ENCODE data around the gene IDH3B. TPM values are rescaled to one million over a fixed set of nuclear protein-coding genes. Genes with fewer than 3 reads are reported as not detected.

Gene IDH3B
- total and polyA plus RNA-seq, 2 of the 8 experiments (the other 6 are each of a cell fraction or from before 2014, with no cell fraction given), result 110 to 167 TPM

GRCh38 chr20:2708073-2708415 is 44.0 kb upstream of the IDH3B start:
- CTCF ChIA-PET (ENCODE audit: partially characterized antibody), result interaction anchor here (0.9 to 17.4 kb wide), 6 partner anchors 8 to 47 kb away, joined by 4 to 286 read pairs (median 6); no protein-coding TSS in a partner anchor
- Histone ChIP-seq H3K4me1 (replicated peaks in 1 of 4; ENCODE audit: control insufficient read depth in 3 of 4, insufficient read depth in 4 of 4, low read length in 3 of 4) (peaks cover 0 to 46% (median 24%) of the 10 kb centered on the region in 4 experiments; a peak in 6 of 7 replicates), H3K18ac (ENCODE audit: extremely low read depth, low read length) (no peak overlapping the region), H3K9me3 (ENCODE audit: insufficient read depth in 2 of 2, low read depth in 1 of 2, low read length in 1 of 2) (no peaks in the 10 kb centered on the region), H3K23me2 (ENCODE audit: low read depth, low read length) (no peaks in the 10 kb centered on the region; the same call in 1 of the 2 replicates), H3K27ac (ENCODE audit: low read depth, low read length) (no peak overlapping the region), H2BK12ac (ENCODE audit: low read depth, low read length) (peak overlapping the region; percentile 77; the same call in 1 of the 2 replicates), H2AK5ac (ENCODE audit: low read depth, low read length) (no peak overlapping the region), H3K23ac (ENCODE audit: insufficient read length) (no peak overlapping the region), H3K14ac (ENCODE audit: insufficient read length) (no peak overlapping the region), H3K4me3 (ENCODE audit: extremely low read depth in 1 of 4, insufficient read depth in 2 of 4, low read depth in 3 of 4, low read length in 4 of 4) (no peak overlapping the region), H3K36me3 (ENCODE audit: control insufficient read depth in 2 of 4, insufficient read depth in 4 of 4, low read length in 3 of 4) (no peaks in the 10 kb centered on the region), H3K79me1 (ENCODE audit: low read depth, low read length) (no peaks in the 10 kb centered on the region; the same call in 1 of the 2 replicates), H2BK120ac (replicated peaks; ENCODE audit: low read depth, low read length) (no peak overlapping the region), H3K4ac (replicated peaks; ENCODE audit: insufficient read length, low read depth, low read length) (no peak overlapping the region), H2BK20ac (ENCODE audit: low read length) (peak overlapping the region; percentile 89; the same call in 1 of the 2 replicates), H3K9ac (replicated peaks in 1 of 4; ENCODE audit: extremely low read depth in 1 of 4, low read depth in 3 of 4, low read length in 3 of 4) (no peak overlapping the region), H4K91ac (replicated peaks; ENCODE audit: insufficient read length, low read length) (no peak overlapping the region), H4K20me1 (replicated peaks in 1 of 2; ENCODE audit: control insufficient read depth in 1 of 2, insufficient read depth in 2 of 2, low read length in 2 of 2) (no peaks in the 10 kb centered on the region), H2BK15ac (ENCODE audit: low read length) (no peak overlapping the region), H3K56ac (replicated peaks; ENCODE audit: insufficient read length, low read depth, low read length) (no peak overlapping the region), H3K27me3 (replicated peaks in 1 of 4; ENCODE audit: control insufficient read depth in 3 of 4, extremely low read depth in 1 of 4, insufficient read depth in 3 of 4, low read length in 3 of 4) (peaks cover 0 to 24% (median 14%) of the 10 kb centered on the region in 4 experiments; a peak in 5 of 7 replicates), H4K8ac (ENCODE audit: extremely low read depth, insufficient read depth, low read length) (no peak overlapping the region), H4K5ac (ENCODE audit: insufficient read length, low read depth, low read length) (no peak overlapping the region), H3K79me2 (ENCODE audit: control insufficient read depth in 1 of 2, insufficient read depth in 2 of 2, low read length in 2 of 2) (no peaks in the 10 kb centered on the region), H2BK5ac (ENCODE audit: low read depth, low read length) (no peak overlapping the region), H3K4me2 (ENCODE audit: insufficient read depth in 1 of 2, low read depth in 2 of 2, low read length in 2 of 2) (no peak overlapping the region), H2AFZ (ENCODE audit: low read length) (no peak overlapping the region)
- DNase-seq (ENCODE audit: low read depth in 1 of 2, low spot score in 2 of 2) (no peak), FAIRE-seq (no peak)
- WGBS, 2 experiments (ENCODE audit: extremely low coverage in 1 of 2, insufficient coverage in 1 of 2, insufficient read length in 1 of 2, insufficient replicate concordance in 2 of 2, low coverage in 1 of 2, low lambda C conversion rate in 2 of 2, missing lambda C conversion rate in 1 of 2), result 60% methylated on average over 5 of the region's 5 CpGs; no CpG with 5 or more reads in 1 of the 2 experiments
- POLR2A ChIA-PET (ENCODE audit: partially characterized antibody), result no interaction called here
- TF ChIP-seq KDM5A (IDR thresholded peaks at IDR 0.05; ENCODE audit: low read length) (no peak), CHD2 (IDR thresholded peaks at IDR 0.05; ENCODE audit: low read length) (no peak), ATF3 (IDR thresholded peaks at IDR 0.05; ENCODE audit: insufficient read depth, low read depth, low read length) (no peak), CHD1 (IDR thresholded peaks at IDR 0.05; ENCODE audit: low read depth, low read length) (no peak), KDM4A (IDR thresholded peaks at IDR 0.05; ENCODE audit: low read depth, low read length, severe bottlenecking) (no peak), GABPA (IDR thresholded peaks at IDR 0.05; ENCODE audit: borderline replicate concordance, insufficient read depth, low read length) (no peak), RFX5 (IDR thresholded peaks at IDR 0.05; ENCODE audit: borderline replicate concordance, low read depth, low read length) (no peak), PHF8 (conservative IDR thresholded peaks at IDR 0.05; ENCODE audit: low read depth, low read length) (no peak), MAFK (IDR thresholded peaks at IDR 0.05; ENCODE audit: low read depth, low read length) (no peak), NANOG (IDR thresholded peaks at IDR 0.05; ENCODE audit: insufficient read depth, low read depth, low read length, poor library complexity, severe bottlenecking) (no peak)

Measured in H1 (cell line).